Activated naive CD4-positive, alpha-beta T cell treated with Interleukin-2 at 50 U/mL for 16 hours (primary cell): ENCODE data around the gene PNMA8A.
"Not testable (repeated sequence)": the region's sequence is repeated elsewhere in the genome, so short reads cannot be mapped to it uniquely, and the experiment has no call there.

ENCODE experiments used
- DNase-seq: peaks from one replicate; pipeline ENCODE4 v3.0.0-alpha.2; 2020

The PNMA8A gene

GRCh38 chr19:46471116-46471733, at the start of gene PNMA8A:
Gene PNMA8A, minus strand, starts transcription at chr19:46471563. Its CDS starts 528 bp downstream, at chr19:46471035.
- no peak for DNase-seq

- DNase-seq, result no peak
These were observed 49.3 kb upstream of the PNMA8A start for GRCh38 chr19:46520616-46521015.

- DNase-seq, result no peak
These were observed 46.1 kb upstream of the PNMA8A start for GRCh38 chr19:46517471-46517870.

GRCh38 chr19:46515879-46516350, 44.6 kb upstream of the PNMA8A start:
- peak; percentile 19 for DNase-seq

- DNase-seq, result no peak
These were observed 43.9 kb upstream of the PNMA8A start for GRCh38 chr19:46515290-46515609.

- no peak for DNase-seq
These were observed 43.4 kb upstream of the PNMA8A start for GRCh38 chr19:46514589-46515289.

GRCh38 chr19:46513461-46514236, 42.3 kb upstream of the PNMA8A start:
- DNase-seq, result peak; percentile 82

GRCh38 chr19:46511237-46511636, 39.9 kb upstream of the PNMA8A start:
- no peak for DNase-seq

GRCh38 chr19:46508206-46508605, 36.8 kb upstream of the PNMA8A start:
- no peak for DNase-seq

- no peak for DNase-seq
These were observed 32.6 kb upstream of the PNMA8A start for GRCh38 chr19:46503848-46504453.

GRCh38 chr19:46502891-46503290, 31.5 kb upstream of the PNMA8A start:
- DNase-seq, result no peak

- no peak for DNase-seq
These were observed 28.3 kb upstream of the PNMA8A start for GRCh38 chr19:46499692-46500091.

- DNase-seq, result no peak
These were observed 26.4 kb upstream of the PNMA8A start for GRCh38 chr19:46497773-46498172.

- not testable (repeated sequence) for DNase-seq
These were observed 25.5 kb upstream of the PNMA8A start for GRCh38 chr19:46496886-46497285.

- DNase-seq, result no peak
These were observed 24.9 kb upstream of the PNMA8A start for GRCh38 chr19:46496304-46496703.

- no peak for DNase-seq
These were observed 24.4 kb upstream of the PNMA8A start, which contains the start of gene PNMA8B for GRCh38 chr19:46495786-46496099. Gene PNMA8B, minus strand, starts transcription at chr19:46495867. Its CDS starts 402 bp downstream, at chr19:46495465.

GRCh38 chr19:46494941-46495785, 23.8 kb upstream of the PNMA8A start:
- no peak for DNase-seq

GRCh38 chr19:46494146-46494940, 23.0 kb upstream of the PNMA8A start:
- DNase-seq, result no peak

- DNase-seq, result peak; percentile 26
These were observed 22.1 kb upstream of the PNMA8A start for GRCh38 chr19:46493236-46494145.

GRCh38 chr19:46492841-46493235, 21.5 kb upstream of the PNMA8A start:
- DNase-seq, result no peak
